AG04449 (cell line): ENCODE data around the gene RALGPS1.

ENCODE experiments used
- CTCF ChIA-PET: fragments of 350-600 bp; formaldehyde crosslinking; extraction: SDS; loops from one replicate; lab custom pipeline; 2021; ENCODE audit warnings: antibody characterized with exemption; lab: Yijun Ruan, JAX
- POLR2A ChIA-PET: fragments of 400-600, 350-600 bp; formaldehyde crosslinking; extraction: SDS; loops from one replicate; lab custom pipeline; 2020; ENCODE audit warnings: antibody characterized with exemption, inconsistent platforms; lab: Yijun Ruan, JAX
- DNase-seq: peaks from one replicate; pipeline ENCODE4 v3.0.0-alpha.2; 2010; ENCODE audit warnings: low read depth, low spot score
- H3K4me3 ChIP-seq: 2 replicates; pipeline ENCODE4 v1.5.1; 2011; ENCODE audit warnings: low read depth, mild to moderate bottlenecking, control low read depth, low read length
- CTCF ChIP-seq: IDR thresholded peaks from one replicate; pipeline ENCODE4 v1.5.1; 2011; ENCODE audit warnings: mild to moderate bottlenecking, moderate library complexity, low read length, control low read depth, inconsistent platforms; ENCODE audit not compliant: insufficient read depth; ENCODE audit errors: missing control alignments

Gene RALGPS1

DNA sequence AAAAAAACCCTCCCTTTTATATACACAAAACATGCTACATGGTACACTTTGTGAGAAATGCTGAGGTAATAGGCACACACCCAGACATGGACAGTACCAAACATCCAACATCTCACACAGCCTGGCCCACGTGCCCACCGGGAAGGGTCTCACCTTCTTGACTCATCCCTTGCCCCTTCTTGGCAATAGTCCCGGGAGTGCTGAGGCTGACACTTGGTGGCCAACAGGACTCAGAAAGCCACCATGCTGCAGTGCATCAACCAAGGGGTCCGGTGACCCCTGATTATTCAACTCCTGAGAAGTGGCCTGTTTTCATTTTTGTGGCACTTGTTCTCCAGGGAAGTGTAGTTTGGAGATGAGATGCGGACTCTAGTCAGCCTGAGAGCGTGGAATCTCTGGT is 172.8 kb downstream of the RALGPS1 start:
- TF ChIP-seq CTCF: no peak
- POLR2A ChIA-PET: no interaction called here
- no peak overlapping the region for H3K4me3 ChIP-seq
- no peak for DNase-seq
- CTCF ChIA-PET: no interaction called here

- no peak for DNase-seq
- no peak for TF ChIP-seq CTCF
- no peak overlapping the region for H3K4me3 ChIP-seq
- CTCF ChIA-PET: interaction anchor here (1.6 kb wide), 1 partner anchor 30 kb away, joined by 5 read pairs; no protein-coding TSS in a partner anchor
- POLR2A ChIA-PET: no interaction called here
These were observed 173.3 kb downstream of the RALGPS1 start for GRCh38 chr9:127087836-127088235.

GRCh38 chr9:127088724-127089615 is 174.4 kb downstream of the RALGPS1 start:
- DNase-seq: no peak
- ChIA-PET POLR2A (no interaction called here), CTCF (interaction anchor here (1.6 kb wide), 1 partner anchor 31 kb away, joined by 5 read pairs; no protein-coding TSS in a partner anchor)
- TF ChIP-seq CTCF: no peak
- H3K4me3 ChIP-seq: no peak overlapping the region

DNA sequence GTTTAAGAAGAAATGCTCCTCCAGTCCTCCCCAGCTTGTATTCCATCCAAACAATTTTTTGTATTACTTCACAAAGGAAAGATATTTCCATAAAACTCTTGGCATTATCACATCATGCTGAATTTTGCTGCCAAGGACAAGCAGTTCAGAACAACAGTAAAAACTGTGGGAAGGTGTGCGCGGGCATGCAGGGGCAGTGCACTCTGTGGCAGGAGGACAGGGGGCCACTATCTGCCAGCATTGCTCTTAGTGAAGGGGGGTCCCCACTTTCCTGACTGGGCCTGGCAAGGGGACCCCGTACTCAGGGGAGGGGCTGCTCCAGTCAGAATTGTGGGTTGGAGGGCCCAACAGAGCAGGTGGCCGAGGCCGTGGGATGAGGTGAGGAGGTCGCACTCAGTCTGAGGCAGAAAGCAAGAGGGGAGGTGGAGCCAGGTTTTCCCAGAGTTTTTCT is 175.1 kb downstream of the RALGPS1 start:
- no peak for DNase-seq
- H3K4me3 ChIP-seq: no peak overlapping the region
- POLR2A ChIA-PET: no interaction called here
- TF ChIP-seq CTCF: no peak
- CTCF ChIA-PET: interaction anchor here (1.6 kb wide), 1 partner anchor 32 kb away, joined by 5 read pairs; no protein-coding TSS in a partner anchor

DNA sequence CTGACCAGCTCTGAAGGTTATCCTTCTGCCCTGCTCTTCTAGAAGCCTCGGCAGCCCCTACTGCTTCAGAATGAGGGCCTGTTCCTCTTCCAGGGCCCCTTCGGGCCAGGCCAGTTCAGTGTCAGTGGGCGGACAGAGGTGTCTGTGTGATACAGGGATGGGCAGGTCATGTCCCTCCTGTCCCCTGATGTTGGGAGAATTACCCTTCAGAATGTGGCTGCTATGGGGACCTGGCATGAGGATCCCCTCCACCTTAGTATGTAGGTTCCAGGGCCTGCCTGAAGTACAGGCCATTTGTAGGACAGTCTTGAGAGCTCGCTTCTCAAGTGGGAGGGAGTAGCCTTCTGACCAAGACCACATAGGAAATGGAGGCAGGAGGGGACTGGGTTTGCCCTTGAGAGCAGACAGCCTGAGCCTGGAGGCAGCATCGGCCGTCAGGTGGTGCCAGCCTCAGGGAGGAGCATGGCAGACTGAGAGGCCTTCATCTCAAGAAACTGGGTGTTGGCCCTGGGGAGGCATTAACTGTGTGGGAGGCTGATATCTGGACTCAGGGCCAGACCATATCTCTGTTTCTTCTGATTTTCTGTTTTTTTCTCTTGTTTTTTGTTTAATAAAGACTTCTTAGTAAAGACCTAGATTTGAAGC is 175.9 kb downstream of the RALGPS1 start:
- no peak for TF ChIP-seq CTCF
- no peak for DNase-seq
- ChIA-PET POLR2A (no interaction called here), CTCF (interaction anchor here (0.8 to 1.5 kb wide), 2 partner anchors 108 to 110 kb away, joined by 3 read pairs; no protein-coding TSS in a partner anchor)
- no peak overlapping the region for H3K4me3 ChIP-seq

DNA sequence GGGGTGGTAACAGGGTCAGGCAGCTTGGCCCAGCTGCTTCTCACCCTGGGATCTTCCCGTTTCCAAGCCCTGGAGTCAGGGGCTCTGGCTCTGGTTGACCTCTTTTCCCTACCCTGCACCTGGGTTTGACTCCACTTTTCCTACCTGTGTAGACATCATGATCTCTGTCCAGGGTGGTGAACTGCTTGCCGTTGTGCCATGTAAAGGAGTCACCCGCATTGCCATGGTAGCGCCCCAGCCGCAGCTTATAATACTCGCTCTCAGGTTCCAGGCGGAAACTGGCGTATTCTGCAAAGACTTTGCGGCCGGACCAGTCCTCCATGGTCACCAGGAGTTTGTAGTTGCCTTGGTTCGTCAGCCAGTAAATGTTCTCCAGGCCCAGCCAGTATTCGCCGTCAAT is 176.9 kb downstream of the RALGPS1 start:
- DNase-seq: no peak
- TF ChIP-seq CTCF: no peak
- POLR2A ChIA-PET: no interaction called here
- H3K4me3 ChIP-seq: no peak overlapping the region
- CTCF ChIA-PET: interaction anchor here (0.8 to 1.5 kb wide), 3 partner anchors 18 to 109 kb away, joined by 3 read pairs; no protein-coding TSS in a partner anchor
